Measurements from ENCODE around the gene KCNA5.

Gene KCNA5

DNA sequence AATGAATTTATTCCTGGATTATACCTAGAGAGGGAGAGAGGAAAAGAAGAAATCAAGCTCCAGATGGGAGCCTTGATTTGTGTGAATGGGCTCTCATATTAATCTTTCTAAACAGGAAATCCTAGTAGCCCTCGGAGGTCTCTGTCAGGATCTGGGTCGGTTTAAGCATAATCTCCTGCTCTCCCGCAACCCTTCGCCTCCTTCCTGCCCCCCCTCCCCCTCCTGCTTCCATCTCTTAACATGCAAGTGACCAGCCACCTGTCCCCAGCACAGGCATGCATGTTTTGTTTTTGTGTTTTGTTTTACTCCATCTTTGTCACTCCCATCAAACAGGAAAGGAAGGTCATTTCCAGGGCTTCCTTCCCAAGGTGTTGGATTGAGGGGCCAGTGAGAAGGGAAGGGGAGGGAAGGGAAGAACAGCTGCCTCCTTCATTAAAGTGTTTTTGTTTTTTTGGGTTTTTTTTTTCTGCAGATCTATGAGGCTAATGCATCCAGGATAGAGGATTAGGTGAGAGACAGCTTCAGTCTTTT lies 4.8 kb upstream of the KCNA5 start:
- Histone ChIP-seq H3K36me3 (ENCODE audit: control insufficient read depth, insufficient read depth, low read length) (no peaks in the 10 kb centered on the region), H3K4me3 (ENCODE audit: insufficient read depth, low read depth, low read length) (no peak overlapping the region), H3K27ac (ENCODE audit: insufficient read depth, low read depth, low read length, poor library complexity, severe bottlenecking) (no peak overlapping the region), H3K27me3 (ENCODE audit: control insufficient read depth, insufficient read depth, low read length, poor library complexity, severe bottlenecking) (peaks cover 37% of the 10 kb centered on the region), H3K9me3 (ENCODE audit: control insufficient read depth, low read length) (no peaks in the 10 kb centered on the region), H3K4me1 (ENCODE audit: control insufficient read depth, insufficient read depth, low read length) (peaks cover 5% of the 10 kb centered on the region)
- WGBS, 2 experiments: 27 to 37% methylated on average over 4 of the region's 4 CpGs

DNA sequence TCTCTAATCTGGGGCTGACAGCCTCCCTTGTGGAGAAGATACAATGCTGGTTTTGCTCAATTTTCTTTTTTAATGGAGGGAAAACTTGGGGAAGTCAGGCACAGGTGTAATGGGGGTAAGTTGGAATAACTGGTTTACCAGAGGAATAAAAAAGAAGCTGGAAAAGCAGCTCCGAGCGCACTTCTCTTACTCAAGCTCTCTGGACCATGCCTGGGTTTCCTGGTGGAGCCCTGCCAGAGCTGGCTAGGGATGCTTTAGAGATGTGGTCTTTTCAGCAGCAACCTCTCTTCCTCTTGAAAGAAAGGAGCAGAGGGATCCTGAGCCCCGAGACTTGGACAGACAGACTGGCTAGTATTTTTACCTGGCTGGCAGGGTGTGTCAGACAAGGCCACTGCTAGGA lies 3.9 kb upstream of the KCNA5 start:
- 88 to 91% methylated on average over 3 of the region's 3 CpGs for WGBS, 2 experiments
- Histone ChIP-seq H3K36me3 (ENCODE audit: control insufficient read depth, insufficient read depth, low read length) (no peaks in the 10 kb centered on the region), H3K4me3 (ENCODE audit: insufficient read depth, low read depth, low read length) (no peak overlapping the region), H3K27me3 (ENCODE audit: control insufficient read depth, insufficient read depth, low read length, poor library complexity, severe bottlenecking) (peaks cover 47% of the 10 kb centered on the region), H3K4me1 (ENCODE audit: control insufficient read depth, insufficient read depth, low read length) (peaks cover 5% of the 10 kb centered on the region), H3K27ac (ENCODE audit: insufficient read depth, low read depth, low read length, poor library complexity, severe bottlenecking) (no peak overlapping the region), H3K9me3 (ENCODE audit: control insufficient read depth, low read length) (no peaks in the 10 kb centered on the region)

DNA sequence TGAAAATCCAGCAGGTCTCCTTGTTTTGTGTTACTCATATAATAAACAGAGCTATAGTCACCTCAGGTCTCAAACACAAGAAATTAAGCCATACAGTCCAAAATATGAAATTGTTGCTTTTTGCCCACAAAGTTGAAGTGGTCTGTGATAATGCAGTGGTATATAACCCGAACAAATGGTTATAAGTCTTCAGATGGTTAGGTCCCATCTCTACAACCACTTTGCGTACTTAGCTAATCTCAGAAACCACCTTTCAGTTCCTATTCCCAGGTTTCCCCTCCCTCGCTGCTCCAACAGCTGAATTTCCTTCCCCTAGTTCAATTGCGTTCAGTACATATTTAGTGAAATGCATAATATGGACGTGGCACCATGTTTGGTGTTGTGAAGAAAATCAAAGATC lies 3.3 kb upstream of the KCNA5 start:
- Histone ChIP-seq H3K9me3 (ENCODE audit: control insufficient read depth, low read length) (no peaks in the 10 kb centered on the region), H3K4me3 (ENCODE audit: insufficient read depth, low read depth, low read length) (no peak overlapping the region), H3K27ac (ENCODE audit: insufficient read depth, low read depth, low read length, poor library complexity, severe bottlenecking) (no peak overlapping the region), H3K27me3 (ENCODE audit: control insufficient read depth, insufficient read depth, low read length, poor library complexity, severe bottlenecking) (peaks cover 53% of the 10 kb centered on the region), H3K36me3 (ENCODE audit: control insufficient read depth, insufficient read depth, low read length) (no peaks in the 10 kb centered on the region), H3K4me1 (ENCODE audit: control insufficient read depth, insufficient read depth, low read length) (peaks cover 5% of the 10 kb centered on the region)
- 66 to 67% methylated on average over 4 of the region's 5 CpGs for WGBS, 2 experiments

DNA sequence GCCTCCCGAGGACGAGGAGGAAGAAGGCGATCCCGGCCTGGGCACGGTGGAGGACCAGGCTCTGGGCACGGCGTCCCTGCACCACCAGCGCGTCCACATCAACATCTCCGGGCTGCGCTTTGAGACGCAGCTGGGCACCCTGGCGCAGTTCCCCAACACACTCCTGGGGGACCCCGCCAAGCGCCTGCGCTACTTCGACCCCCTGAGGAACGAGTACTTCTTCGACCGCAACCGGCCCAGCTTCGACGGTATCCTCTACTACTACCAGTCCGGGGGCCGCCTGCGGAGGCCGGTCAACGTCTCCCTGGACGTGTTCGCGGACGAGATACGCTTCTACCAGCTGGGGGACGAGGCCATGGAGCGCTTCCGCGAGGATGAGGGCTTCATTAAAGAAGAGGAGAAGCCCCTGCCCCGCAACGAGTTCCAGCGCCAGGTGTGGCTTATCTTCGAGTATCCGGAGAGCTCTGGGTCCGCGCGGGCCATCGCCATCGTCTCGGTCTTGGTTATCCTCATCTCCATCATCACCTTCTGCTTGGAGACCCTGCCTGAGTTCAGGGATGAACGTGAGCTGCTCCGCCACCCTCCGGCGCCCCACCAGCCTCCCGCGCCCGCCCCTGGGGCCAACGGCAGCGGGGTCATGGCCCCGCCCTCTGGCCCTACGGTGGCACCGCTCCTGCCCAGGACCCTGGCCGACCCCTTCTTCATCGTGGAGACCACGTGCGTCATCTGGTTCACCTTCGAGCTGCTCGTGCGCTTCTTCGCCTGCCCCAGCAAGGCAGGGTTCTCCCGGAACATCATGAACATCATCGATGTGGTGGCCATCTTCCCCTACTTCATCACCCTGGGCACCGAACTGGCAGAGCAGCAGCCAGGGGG lies 979 bp downstream of the KCNA5 start:
- peaks cover 64% of the 10 kb centered on the region for H3K27me3 ChIP-seq (ENCODE audit: control insufficient read depth, insufficient read depth, low read length, poor library complexity, severe bottlenecking)
- H3K4me1 ChIP-seq (ENCODE audit: control insufficient read depth, insufficient read depth, low read length): peaks cover 21% of the 10 kb centered on the region
- 91 to 93% methylated on average over 71 of the region's 71 CpGs for WGBS, 2 experiments
- H3K9me3 ChIP-seq (ENCODE audit: control insufficient read depth, low read length): no peaks in the 10 kb centered on the region
- H3K36me3 ChIP-seq (ENCODE audit: control insufficient read depth, insufficient read depth, low read length): no peaks in the 10 kb centered on the region
- no peak overlapping the region for H3K27ac ChIP-seq (ENCODE audit: insufficient read depth, low read depth, low read length, poor library complexity, severe bottlenecking)
- peak overlapping the region; percentile 37 for H3K4me3 ChIP-seq (ENCODE audit: insufficient read depth, low read depth, low read length)

DNA sequence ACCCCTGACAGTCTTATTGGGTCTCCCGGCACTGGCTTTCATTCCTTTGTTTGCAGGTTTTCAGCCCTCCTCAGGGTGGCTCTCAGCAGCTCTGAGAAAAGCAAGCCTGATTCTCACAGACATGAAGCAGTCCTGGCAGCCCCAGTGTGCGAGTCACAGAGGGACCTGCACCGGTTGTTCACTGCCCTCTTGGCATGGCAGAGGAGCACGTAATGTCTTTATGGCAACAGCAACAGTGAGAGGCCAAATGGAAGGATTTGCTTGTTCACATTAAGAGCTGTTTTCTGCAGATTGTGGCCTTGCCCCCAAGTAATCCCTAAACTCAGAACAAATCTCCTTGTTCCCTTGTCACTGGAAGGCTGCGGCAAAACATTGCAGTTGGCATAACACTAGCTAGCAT lies 3.4 kb downstream of the KCNA5 start:
- Histone ChIP-seq H3K9me3 (ENCODE audit: control insufficient read depth, low read length) (no peaks in the 10 kb centered on the region), H3K36me3 (ENCODE audit: control insufficient read depth, insufficient read depth, low read length) (no peaks in the 10 kb centered on the region), H3K4me3 (ENCODE audit: insufficient read depth, low read depth, low read length) (no peak overlapping the region), H3K27ac (ENCODE audit: insufficient read depth, low read depth, low read length, poor library complexity, severe bottlenecking) (peak overlapping the region; percentile 80), H3K27me3 (ENCODE audit: control insufficient read depth, insufficient read depth, low read length, poor library complexity, severe bottlenecking) (peaks cover 44% of the 10 kb centered on the region), H3K4me1 (ENCODE audit: control insufficient read depth, insufficient read depth, low read length) (peaks cover 21% of the 10 kb centered on the region)
- WGBS, 2 experiments: 26 to 34% methylated on average over 5 of the region's 5 CpGs

DNA sequence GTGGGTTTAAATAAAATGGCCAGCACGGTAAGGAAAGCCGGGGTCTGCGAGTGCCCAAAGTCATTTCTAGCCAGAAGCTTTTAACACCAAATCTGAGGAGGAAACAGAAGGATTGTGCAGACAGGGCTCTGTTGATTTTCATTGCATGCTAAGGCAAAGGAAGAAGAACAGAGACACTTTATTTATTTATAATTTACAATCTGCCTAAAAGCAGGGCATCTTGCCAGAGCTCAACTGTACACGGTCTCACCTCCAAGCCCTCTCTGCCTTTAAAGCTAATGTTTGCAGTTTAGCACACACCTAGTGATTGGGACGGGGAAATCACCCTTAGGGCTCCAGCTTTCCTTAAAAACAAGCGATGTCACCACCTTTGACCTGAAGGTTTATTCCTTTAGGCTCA lies 4.0 kb downstream of the KCNA5 start:
- H3K4me3 ChIP-seq (ENCODE audit: insufficient read depth, low read depth, low read length): no peak overlapping the region
- no peak overlapping the region for H3K27ac ChIP-seq (ENCODE audit: insufficient read depth, low read depth, low read length, poor library complexity, severe bottlenecking)
- WGBS, 2 experiments: 76 to 77% methylated on average over 6 of the region's 6 CpGs
- no peaks in the 10 kb centered on the region for H3K9me3 ChIP-seq (ENCODE audit: control insufficient read depth, low read length)
- H3K27me3 ChIP-seq (ENCODE audit: control insufficient read depth, insufficient read depth, low read length, poor library complexity, severe bottlenecking): peaks cover 37% of the 10 kb centered on the region
- H3K36me3 ChIP-seq (ENCODE audit: control insufficient read depth, insufficient read depth, low read length): no peaks in the 10 kb centered on the region
- peaks cover 21% of the 10 kb centered on the region for H3K4me1 ChIP-seq (ENCODE audit: control insufficient read depth, insufficient read depth, low read length)

DNA sequence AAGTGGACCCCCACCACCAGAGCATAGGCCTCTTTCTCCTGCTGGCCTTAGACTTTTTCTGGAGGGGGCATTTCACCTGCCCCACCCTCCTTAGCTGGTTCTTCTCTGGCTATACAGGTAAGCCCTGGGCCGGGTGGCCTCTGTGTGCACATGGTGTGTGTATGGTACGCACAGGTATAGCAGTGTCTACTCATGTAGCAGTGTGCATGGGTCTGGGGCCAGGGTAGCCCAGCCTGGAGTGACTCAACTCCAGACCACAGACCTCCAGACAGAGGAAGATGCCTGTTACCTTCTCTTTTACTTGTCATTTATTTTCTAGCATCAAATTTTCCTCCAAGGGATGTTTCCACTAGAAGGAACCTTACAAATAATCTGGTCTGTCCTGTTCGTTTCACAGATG lies 6.9 kb downstream of the KCNA5 start:
- Histone ChIP-seq H3K36me3 (ENCODE audit: control insufficient read depth, insufficient read depth, low read length) (no peaks in the 10 kb centered on the region), H3K27me3 (ENCODE audit: control insufficient read depth, insufficient read depth, low read length, poor library complexity, severe bottlenecking) (peaks cover 10% of the 10 kb centered on the region), H3K9me3 (ENCODE audit: control insufficient read depth, low read length) (no peaks in the 10 kb centered on the region), H3K4me1 (ENCODE audit: control insufficient read depth, insufficient read depth, low read length) (peaks cover 16% of the 10 kb centered on the region), H3K4me3 (ENCODE audit: insufficient read depth, low read depth, low read length) (no peak overlapping the region), H3K27ac (ENCODE audit: insufficient read depth, low read depth, low read length, poor library complexity, severe bottlenecking) (no peak overlapping the region)
- WGBS, 2 experiments: 92 to 95% methylated on average over 3 of the region's 3 CpGs

DNA sequence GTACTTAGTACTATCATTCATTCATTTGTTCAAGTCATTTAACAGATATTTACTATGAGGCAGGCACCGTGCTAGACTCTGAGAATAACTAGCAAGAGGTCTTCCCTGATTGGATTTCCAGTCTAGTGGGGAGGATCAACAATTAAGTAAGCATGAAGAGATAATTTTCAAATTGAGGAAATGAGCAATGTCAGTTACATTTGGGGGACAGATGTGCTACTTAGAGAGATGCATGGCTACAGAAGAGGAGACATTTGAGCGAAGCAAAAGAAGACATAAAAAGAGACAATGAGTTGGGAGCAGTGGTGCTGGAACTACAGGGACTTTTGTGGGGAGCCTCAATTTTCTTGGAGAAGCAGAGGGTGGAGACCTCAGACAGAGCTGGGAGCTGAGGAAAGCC lies 7.7 kb downstream of the KCNA5 start:
- no peaks in the 10 kb centered on the region for H3K36me3 ChIP-seq (ENCODE audit: control insufficient read depth, insufficient read depth, low read length)
- peaks cover 2% of the 10 kb centered on the region for H3K27me3 ChIP-seq (ENCODE audit: control insufficient read depth, insufficient read depth, low read length, poor library complexity, severe bottlenecking)
- no peak overlapping the region for H3K4me3 ChIP-seq (ENCODE audit: insufficient read depth, low read depth, low read length)
- 93 to 97% methylated on average over 2 of the region's 2 CpGs for WGBS, 2 experiments
- H3K27ac ChIP-seq (ENCODE audit: insufficient read depth, low read depth, low read length, poor library complexity, severe bottlenecking): no peak overlapping the region
- H3K9me3 ChIP-seq (ENCODE audit: control insufficient read depth, low read length): no peaks in the 10 kb centered on the region
- H3K4me1 ChIP-seq (ENCODE audit: control insufficient read depth, insufficient read depth, low read length): peaks cover 16% of the 10 kb centered on the region

DNA sequence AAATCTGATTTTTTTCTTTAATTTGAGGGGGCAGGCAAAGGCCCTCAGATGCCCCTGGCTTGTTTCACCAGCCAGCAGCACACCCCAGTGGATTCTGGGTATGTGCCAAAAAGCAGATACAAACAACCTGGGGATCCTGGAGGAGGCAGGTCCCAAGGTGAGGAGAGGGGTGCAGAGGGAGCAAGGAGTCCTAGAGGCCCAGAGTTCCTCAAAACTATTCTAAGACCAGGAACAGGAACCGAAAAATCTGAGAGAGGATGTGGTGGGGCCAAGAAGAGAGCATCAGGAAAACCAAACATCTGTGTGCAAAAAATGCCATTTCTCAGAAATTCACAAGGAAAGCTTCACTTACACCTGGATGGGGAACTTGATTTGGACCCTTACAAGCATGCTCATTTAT lies 8.2 kb downstream of the KCNA5 start:
- H3K27me3 ChIP-seq (ENCODE audit: control insufficient read depth, insufficient read depth, low read length, poor library complexity, severe bottlenecking): no peaks in the 10 kb centered on the region
- 87 to 96% methylated on average over 1 of the region's 1 CpG for WGBS, 2 experiments
- H3K4me1 ChIP-seq (ENCODE audit: control insufficient read depth, insufficient read depth, low read length): peaks cover 12% of the 10 kb centered on the region
- no peak overlapping the region for H3K4me3 ChIP-seq (ENCODE audit: insufficient read depth, low read depth, low read length)
- no peaks in the 10 kb centered on the region for H3K9me3 ChIP-seq (ENCODE audit: control insufficient read depth, low read length)
- no peaks in the 10 kb centered on the region for H3K36me3 ChIP-seq (ENCODE audit: control insufficient read depth, insufficient read depth, low read length)
- H3K27ac ChIP-seq (ENCODE audit: insufficient read depth, low read depth, low read length, poor library complexity, severe bottlenecking): no peak overlapping the region

DNA sequence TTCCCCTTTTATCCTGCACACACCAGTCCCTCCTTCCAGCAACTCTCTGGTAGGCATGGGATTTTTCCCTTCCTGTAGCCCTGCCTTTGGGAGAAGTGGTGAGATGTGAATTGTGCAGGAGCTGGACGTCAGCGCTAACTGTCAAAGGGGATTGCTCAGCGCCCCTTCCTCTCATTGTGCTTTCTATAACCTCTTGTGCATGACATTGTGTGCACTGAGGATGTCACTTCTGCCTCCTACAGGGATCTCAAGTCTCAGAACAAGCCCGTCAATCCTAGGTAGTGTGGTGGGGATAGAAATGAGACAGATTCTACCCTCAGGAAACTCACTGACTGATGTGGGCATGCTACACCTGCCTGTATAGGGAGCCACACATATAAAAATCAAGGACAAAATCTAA lies 8.7 kb downstream of the KCNA5 start:
- 86 to 89% methylated on average over 4 of the region's 4 CpGs for WGBS, 2 experiments
- Histone ChIP-seq H3K36me3 (ENCODE audit: control insufficient read depth, insufficient read depth, low read length) (no peaks in the 10 kb centered on the region), H3K9me3 (ENCODE audit: control insufficient read depth, low read length) (no peaks in the 10 kb centered on the region), H3K27ac (ENCODE audit: insufficient read depth, low read depth, low read length, poor library complexity, severe bottlenecking) (no peak overlapping the region), H3K27me3 (ENCODE audit: control insufficient read depth, insufficient read depth, low read length, poor library complexity, severe bottlenecking) (no peaks in the 10 kb centered on the region), H3K4me1 (ENCODE audit: control insufficient read depth, insufficient read depth, low read length) (peaks cover 8% of the 10 kb centered on the region), H3K4me3 (ENCODE audit: insufficient read depth, low read depth, low read length) (no peak overlapping the region)

All from ectodermal cell (in vitro differentiated cells).